ENCODE data around the gene SNX12. TPM values are rescaled to one million over a fixed set of nuclear protein-coding genes. Genes with fewer than 3 reads are reported as not detected.

SNX12 gene
- total and polyA plus RNA-seq, 4 donors, result 58.7 to 74.6 (median 65.8) TPM

DNA sequence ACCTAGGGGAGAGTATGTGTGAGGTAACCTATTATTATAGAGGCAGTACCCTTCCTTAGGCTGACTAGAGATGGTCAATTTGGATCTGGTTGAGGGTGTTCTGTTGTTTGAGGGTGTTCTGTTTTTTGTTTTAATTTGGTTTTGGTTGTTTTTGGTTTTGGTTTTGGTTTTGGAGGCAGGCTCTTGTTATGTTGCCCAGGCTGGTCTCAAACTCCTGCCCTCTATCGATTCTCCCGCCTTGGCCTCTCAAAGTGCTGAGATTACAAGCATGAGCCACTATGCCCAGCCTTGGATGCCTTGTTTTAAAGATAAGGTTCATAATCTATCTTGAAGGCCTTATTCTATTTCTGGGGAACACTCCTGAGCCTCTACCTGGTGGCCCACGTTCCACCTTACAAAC, 37.5 kb upstream of the SNX12 start:
- H3K27me3 ChIP-seq (ENCODE audit: control insufficient read depth, insufficient read depth, low read length), result no peaks in the 10 kb centered on the region
- H3K36me3 ChIP-seq (ENCODE audit: control insufficient read depth, insufficient read depth, low read length), result peaks cover 7% of the 10 kb centered on the region
- no peak overlapping the region for H3K4me3 ChIP-seq (ENCODE audit: low read depth, low read length)
- 86% methylated on average over 3 of the region's 3 CpGs for WGBS (ENCODE audit: insufficient coverage)
- no peaks in the 10 kb centered on the region for H3K9me3 ChIP-seq (ENCODE audit: control insufficient read depth, insufficient read depth, low read length)
- no peak overlapping the region for H3K27ac ChIP-seq (ENCODE audit: low read depth, low read length)
- H3K4me1 ChIP-seq (ENCODE audit: control insufficient read depth, insufficient read depth, low read length), result peaks cover 10% of the 10 kb centered on the region
- DNase-seq (ENCODE audit: low read depth in 4 of 6, low spot score in 6 of 6), result no peak

DNA sequence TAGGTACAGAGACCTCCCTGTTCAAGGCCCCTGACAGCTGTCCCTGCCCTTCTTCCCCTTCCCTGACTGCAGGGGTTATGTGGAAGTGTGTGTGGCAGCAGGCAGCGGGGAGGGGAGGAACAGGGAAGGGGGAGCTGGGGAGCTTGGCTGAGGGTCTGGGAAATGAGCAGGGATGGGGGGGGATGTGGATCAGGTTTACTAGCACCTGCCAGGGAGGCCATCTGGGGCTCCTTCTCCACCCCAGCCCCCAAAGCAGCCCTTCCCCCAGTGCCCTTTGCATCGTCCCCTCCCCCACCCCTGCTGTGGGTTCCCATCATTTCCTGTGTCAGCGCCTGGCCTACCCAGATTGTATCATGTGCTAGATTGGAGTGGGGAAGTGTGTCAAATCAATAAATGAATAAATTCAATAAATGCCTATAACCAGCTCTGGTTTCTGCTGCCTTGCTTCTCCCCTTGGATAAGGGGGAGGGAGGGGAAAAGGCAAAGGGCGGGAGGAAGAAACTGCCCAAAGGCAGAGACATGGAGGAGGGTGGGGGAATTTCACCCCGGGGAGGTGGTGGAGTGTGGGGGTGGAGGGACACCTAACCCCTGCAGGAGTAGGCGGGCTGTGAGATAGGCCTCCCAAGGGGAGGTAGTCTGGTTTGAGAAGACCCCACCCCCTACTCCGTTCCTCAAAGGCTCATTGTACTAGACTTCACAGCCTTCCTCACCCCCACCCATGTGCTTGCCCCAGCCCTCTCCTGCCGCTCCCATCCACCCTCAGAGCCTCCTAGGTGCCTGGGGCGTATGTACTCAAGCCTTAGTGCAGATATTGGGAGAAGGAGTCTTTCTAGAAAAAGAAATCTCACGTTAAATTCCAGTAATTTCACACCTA, 35.2 kb upstream of the SNX12 start:
- no peak overlapping the region for H3K4me3 ChIP-seq (ENCODE audit: low read depth, low read length)
- peaks cover 14% of the 10 kb centered on the region for H3K4me1 ChIP-seq (ENCODE audit: control insufficient read depth, insufficient read depth, low read length)
- WGBS (ENCODE audit: insufficient coverage), result 67% methylated on average over 1 of the region's 10 CpGs
- H3K9me3 ChIP-seq (ENCODE audit: control insufficient read depth, insufficient read depth, low read length), result no peaks in the 10 kb centered on the region
- peak in 2 of 6 donors; percentile 38 to 49 for DNase-seq (ENCODE audit: low read depth in 4 of 6, low spot score in 6 of 6)
- H3K36me3 ChIP-seq (ENCODE audit: control insufficient read depth, insufficient read depth, low read length), result peaks cover 9% of the 10 kb centered on the region
- no peaks in the 10 kb centered on the region for H3K27me3 ChIP-seq (ENCODE audit: control insufficient read depth, insufficient read depth, low read length)
- peak overlapping the region; percentile 27 for H3K27ac ChIP-seq (ENCODE audit: low read depth, low read length)

DNA sequence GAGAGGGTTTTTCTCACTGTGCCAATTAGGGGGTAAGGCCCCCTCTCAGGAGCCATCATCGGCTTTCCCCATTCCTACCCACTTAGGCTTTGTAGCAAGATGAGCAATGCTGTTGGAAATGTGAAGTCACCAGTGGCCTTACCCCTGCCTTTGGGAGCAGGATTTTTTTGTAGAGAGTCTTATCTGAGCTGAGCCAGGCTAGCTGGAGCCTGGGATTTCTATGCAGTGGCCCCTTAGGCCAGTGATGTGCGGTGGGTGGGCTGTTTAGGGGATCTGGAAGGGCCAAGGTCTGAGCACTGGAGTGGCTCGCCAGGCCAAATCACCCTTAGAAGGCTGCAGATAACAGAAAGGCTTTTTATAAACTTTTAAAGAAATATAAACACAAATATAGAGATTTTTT, 34.2 kb upstream of the SNX12 start:
- 14% methylated on average over 1 of the region's 3 CpGs for WGBS (ENCODE audit: insufficient coverage)
- Histone ChIP-seq H3K4me3 (ENCODE audit: low read depth, low read length) (no peak overlapping the region), H3K27me3 (ENCODE audit: control insufficient read depth, insufficient read depth, low read length) (no peaks in the 10 kb centered on the region), H3K9me3 (ENCODE audit: control insufficient read depth, insufficient read depth, low read length) (no peaks in the 10 kb centered on the region), H3K4me1 (ENCODE audit: control insufficient read depth, insufficient read depth, low read length) (peaks cover 14% of the 10 kb centered on the region), H3K27ac (ENCODE audit: low read depth, low read length) (no peak overlapping the region), H3K36me3 (ENCODE audit: control insufficient read depth, insufficient read depth, low read length) (peaks cover 9% of the 10 kb centered on the region)
- DNase-seq (ENCODE audit: low read depth in 4 of 6, low spot score in 6 of 6), result no peak

DNA sequence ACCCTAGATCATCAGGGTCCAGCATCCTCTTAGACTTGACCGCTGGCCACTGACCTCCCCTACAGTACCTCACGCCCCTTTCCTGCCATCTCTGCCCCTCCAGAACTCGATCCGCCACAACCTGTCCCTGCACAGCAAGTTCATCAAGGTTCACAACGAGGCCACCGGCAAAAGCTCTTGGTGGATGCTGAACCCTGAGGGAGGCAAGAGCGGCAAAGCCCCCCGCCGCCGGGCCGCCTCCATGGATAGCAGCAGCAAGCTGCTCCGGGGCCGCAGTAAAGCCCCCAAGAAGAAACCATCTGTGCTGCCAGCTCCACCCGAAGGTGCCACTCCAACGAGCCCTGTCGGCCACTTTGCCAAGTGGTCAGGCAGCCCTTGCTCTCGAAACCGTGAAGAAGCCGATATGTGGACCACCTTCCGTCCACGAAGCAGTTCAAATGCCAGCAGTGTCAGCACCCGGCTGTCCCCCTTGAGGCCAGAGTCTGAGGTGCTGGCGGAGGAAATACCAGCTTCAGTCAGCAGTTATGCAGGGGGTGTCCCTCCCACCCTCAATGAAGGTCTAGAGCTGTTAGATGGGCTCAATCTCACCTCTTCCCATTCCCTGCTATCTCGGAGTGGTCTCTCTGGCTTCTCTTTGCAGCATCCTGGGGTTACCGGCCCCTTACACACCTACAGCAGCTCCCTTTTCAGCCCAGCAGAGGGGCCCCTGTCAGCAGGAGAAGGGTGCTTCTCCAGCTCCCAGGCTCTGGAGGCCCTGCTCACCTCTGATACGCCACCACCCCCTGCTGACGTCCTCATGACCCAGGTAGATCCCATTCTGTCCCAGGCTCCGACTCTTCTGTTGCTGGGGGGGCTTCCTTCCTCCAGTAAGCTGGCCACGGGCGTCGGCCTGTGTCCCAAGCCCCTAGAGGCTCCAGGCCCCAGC, 32.7 kb upstream of the SNX12 start:
- peaks cover 9% of the 10 kb centered on the region for H3K36me3 ChIP-seq (ENCODE audit: control insufficient read depth, insufficient read depth, low read length)
- H3K27ac ChIP-seq (ENCODE audit: low read depth, low read length), result no peak overlapping the region
- H3K4me1 ChIP-seq (ENCODE audit: control insufficient read depth, insufficient read depth, low read length), result peaks cover 22% of the 10 kb centered on the region
- no peak for DNase-seq (ENCODE audit: low read depth in 4 of 6, low spot score in 6 of 6)
- no peaks in the 10 kb centered on the region for H3K9me3 ChIP-seq (ENCODE audit: control insufficient read depth, insufficient read depth, low read length)
- WGBS (ENCODE audit: insufficient coverage), result 59% methylated on average over 30 of the region's 31 CpGs
- H3K27me3 ChIP-seq (ENCODE audit: control insufficient read depth, insufficient read depth, low read length), result no peaks in the 10 kb centered on the region
- H3K4me3 ChIP-seq (ENCODE audit: low read depth, low read length), result no peak overlapping the region

DNA sequence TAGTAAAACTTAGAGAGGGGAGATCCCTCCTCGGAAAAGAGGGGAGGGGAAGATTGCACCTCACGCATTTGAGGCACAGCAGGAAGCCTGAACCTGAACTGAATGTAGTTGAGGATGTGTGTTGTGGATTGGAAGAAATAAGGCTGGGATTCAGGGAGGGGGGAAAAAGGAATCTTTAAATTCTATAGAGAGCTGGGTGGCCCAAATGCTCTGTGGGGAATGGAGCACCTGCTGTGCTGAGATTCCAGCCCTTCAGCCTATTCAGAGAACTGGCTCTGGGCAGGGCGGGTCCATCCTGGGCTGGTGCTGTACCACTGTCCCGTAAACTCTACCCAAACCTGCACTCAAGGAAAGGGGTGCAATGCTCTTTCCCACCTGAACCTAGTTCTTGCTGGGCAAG, 31.6 kb upstream of the SNX12 start:
- WGBS (ENCODE audit: insufficient coverage), result 42% methylated on average over 4 of the region's 4 CpGs

DNA sequence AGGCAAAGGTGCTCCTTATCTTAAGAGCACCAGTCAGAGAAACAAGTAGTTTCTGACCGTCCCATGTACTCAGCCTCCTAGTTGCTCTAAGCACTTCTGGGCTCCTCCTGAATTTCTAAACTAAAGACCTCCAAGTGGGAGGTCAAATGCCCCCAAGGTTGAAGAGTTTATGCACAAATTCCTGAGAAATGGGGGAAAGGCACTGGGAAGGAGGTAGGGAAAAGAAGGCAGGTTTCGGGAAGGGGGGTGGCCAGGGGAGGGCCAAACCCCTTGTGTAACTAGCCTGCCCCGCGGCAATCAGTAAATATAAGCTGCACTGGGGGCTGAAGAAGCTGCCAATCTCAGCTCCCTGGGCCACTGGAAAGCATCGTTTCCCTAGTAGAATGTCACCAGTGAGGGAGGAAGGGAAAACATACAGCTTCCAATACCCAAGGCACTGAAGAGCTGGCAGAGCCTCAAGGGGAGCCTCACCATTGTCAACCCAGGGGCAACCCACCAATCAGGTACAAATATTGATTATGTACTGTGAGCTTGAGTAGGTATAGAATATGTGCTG, 30.9 kb upstream of the SNX12 start:
- H3K36me3 ChIP-seq (ENCODE audit: control insufficient read depth, insufficient read depth, low read length), result peaks cover 9% of the 10 kb centered on the region
- no peak overlapping the region for H3K27ac ChIP-seq (ENCODE audit: low read depth, low read length)
- no peaks in the 10 kb centered on the region for H3K9me3 ChIP-seq (ENCODE audit: control insufficient read depth, insufficient read depth, low read length)
- no peak for DNase-seq (ENCODE audit: low read depth in 4 of 6, low spot score in 6 of 6)
- H3K27me3 ChIP-seq (ENCODE audit: control insufficient read depth, insufficient read depth, low read length), result no peaks in the 10 kb centered on the region
- peaks cover 22% of the 10 kb centered on the region for H3K4me1 ChIP-seq (ENCODE audit: control insufficient read depth, insufficient read depth, low read length)
- H3K4me3 ChIP-seq (ENCODE audit: low read depth, low read length), result no peak overlapping the region
- WGBS (ENCODE audit: insufficient coverage), result 38% methylated on average over 5 of the region's 5 CpGs

More for the DNA sequence above, 31.6 kb upstream of the SNX12 start:
- H3K4me1 ChIP-seq (ENCODE audit: control insufficient read depth, insufficient read depth, low read length), result peaks cover 22% of the 10 kb centered on the region
- no peaks in the 10 kb centered on the region for H3K27me3 ChIP-seq (ENCODE audit: control insufficient read depth, insufficient read depth, low read length)
- H3K9me3 ChIP-seq (ENCODE audit: control insufficient read depth, insufficient read depth, low read length), result no peaks in the 10 kb centered on the region
- peaks cover 9% of the 10 kb centered on the region for H3K36me3 ChIP-seq (ENCODE audit: control insufficient read depth, insufficient read depth, low read length)
- no peak overlapping the region for H3K27ac ChIP-seq (ENCODE audit: low read depth, low read length)
- no peak for DNase-seq (ENCODE audit: low read depth in 4 of 6, low spot score in 6 of 6)
- H3K4me3 ChIP-seq (ENCODE audit: low read depth, low read length), result no peak overlapping the region

DNA sequence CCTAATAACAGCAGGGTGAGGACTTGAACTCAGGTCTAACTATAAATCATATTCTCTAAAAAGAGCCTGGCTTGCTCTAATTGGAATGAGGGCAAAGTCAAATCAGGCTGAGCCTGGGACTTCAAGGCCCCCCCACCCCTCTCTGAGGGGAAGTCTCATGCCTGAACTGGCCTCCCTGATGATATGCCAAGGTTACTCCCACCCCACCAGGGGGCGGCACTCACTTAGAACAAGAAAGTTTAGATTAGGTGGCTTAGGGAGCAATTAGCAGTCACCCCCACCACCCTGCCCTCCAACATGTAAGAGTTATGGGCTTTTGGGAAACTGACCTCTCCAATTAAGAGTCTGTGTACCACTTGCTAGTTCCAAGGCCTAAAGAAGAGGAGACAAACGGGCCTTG, 30.2 kb upstream of the SNX12 start:
- H3K4me3 ChIP-seq (ENCODE audit: low read depth, low read length), result no peak overlapping the region
- H3K27me3 ChIP-seq (ENCODE audit: control insufficient read depth, insufficient read depth, low read length), result no peaks in the 10 kb centered on the region
- H3K4me1 ChIP-seq (ENCODE audit: control insufficient read depth, insufficient read depth, low read length), result peaks cover 17% of the 10 kb centered on the region
- WGBS (ENCODE audit: insufficient coverage), result no CpG with 5 or more reads among the region's 2 CpGs
- H3K36me3 ChIP-seq (ENCODE audit: control insufficient read depth, insufficient read depth, low read length), result peaks cover 9% of the 10 kb centered on the region
- H3K9me3 ChIP-seq (ENCODE audit: control insufficient read depth, insufficient read depth, low read length), result no peaks in the 10 kb centered on the region
- H3K27ac ChIP-seq (ENCODE audit: low read depth, low read length), result no peak overlapping the region
- peak in 2 of 6 donors; percentile 8 to 38 for DNase-seq (ENCODE audit: low read depth in 4 of 6, low spot score in 6 of 6)

DNA sequence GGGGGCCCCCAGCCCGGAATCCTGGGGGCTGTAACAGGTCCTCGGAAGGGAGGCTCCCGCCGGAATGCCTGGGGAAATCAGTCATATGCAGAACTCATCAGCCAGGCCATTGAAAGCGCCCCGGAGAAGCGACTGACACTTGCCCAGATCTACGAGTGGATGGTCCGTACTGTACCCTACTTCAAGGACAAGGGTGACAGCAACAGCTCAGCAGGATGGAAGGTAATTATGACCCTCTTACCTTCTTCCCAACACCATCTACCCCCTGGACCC, 28.6 kb upstream of the SNX12 start:
- Histone ChIP-seq H3K4me3 (ENCODE audit: low read depth, low read length) (peak overlapping the region; percentile 62), H3K27ac (ENCODE audit: low read depth, low read length) (no peak overlapping the region), H3K9me3 (ENCODE audit: control insufficient read depth, insufficient read depth, low read length) (no peaks in the 10 kb centered on the region), H3K27me3 (ENCODE audit: control insufficient read depth, insufficient read depth, low read length) (no peaks in the 10 kb centered on the region), H3K4me1 (ENCODE audit: control insufficient read depth, insufficient read depth, low read length) (peaks cover 11% of the 10 kb centered on the region), H3K36me3 (ENCODE audit: control insufficient read depth, insufficient read depth, low read length) (peaks cover 9% of the 10 kb centered on the region)
- 34% methylated on average over 8 of the region's 9 CpGs for WGBS (ENCODE audit: insufficient coverage)
- DNase-seq (ENCODE audit: low read depth in 4 of 6, low spot score in 6 of 6), result no peak

DNA sequence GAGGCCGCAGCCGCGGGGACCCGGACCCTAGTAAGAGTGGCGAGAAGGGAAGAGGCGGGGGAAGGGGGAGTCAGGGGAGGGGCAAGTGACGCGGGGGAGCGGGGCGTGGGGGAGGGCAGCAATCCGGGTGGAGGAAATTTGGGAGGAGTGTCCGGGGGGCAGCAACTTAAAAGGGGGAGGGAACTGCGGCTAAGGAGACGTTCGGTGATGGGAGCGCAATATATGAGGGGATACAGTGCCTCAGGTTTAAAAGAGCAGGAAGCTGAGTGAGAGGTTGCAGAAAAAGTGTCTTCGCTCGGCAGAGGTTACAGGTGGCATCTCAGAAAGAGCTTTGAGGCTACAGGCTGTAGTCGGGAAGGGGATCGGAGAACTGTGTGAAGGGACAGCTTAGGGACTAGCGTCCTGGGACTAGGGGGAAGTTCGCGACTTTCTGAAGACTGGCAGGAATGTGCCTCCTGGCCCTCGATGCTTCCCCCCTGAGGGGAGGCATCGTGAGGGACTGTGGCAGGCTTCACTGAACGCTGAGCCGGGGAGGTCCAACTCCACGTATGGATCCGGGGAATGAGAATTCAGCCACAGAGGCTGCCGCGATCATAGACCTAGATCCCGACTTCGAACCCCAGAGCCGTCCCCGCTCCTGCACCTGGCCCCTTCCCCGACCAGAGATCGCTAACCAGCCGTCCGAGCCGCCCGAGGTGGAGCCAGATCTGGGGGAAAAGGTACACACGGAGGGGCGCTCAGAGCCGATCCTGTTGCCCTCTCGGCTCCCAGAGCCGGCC, 28.0 kb upstream of the SNX12 start:
- H3K27ac ChIP-seq (ENCODE audit: low read depth, low read length), result peak overlapping the region; percentile 53
- no peaks in the 10 kb centered on the region for H3K9me3 ChIP-seq (ENCODE audit: control insufficient read depth, insufficient read depth, low read length)
- WGBS (ENCODE audit: insufficient coverage), result 14% methylated on average over 46 of the region's 46 CpGs
- peaks cover 11% of the 10 kb centered on the region for H3K4me1 ChIP-seq (ENCODE audit: control insufficient read depth, insufficient read depth, low read length)
- H3K36me3 ChIP-seq (ENCODE audit: control insufficient read depth, insufficient read depth, low read length), result peaks cover 5% of the 10 kb centered on the region
- H3K4me3 ChIP-seq (ENCODE audit: low read depth, low read length), result peak overlapping the region; percentile 62
- DNase-seq (ENCODE audit: low read depth in 4 of 6, low spot score in 6 of 6), result no peak
- no peaks in the 10 kb centered on the region for H3K27me3 ChIP-seq (ENCODE audit: control insufficient read depth, insufficient read depth, low read length)
